HCT116 (cell line): ENCODE data around the gene FNBP1. TPM values are rescaled to one million over a fixed set of nuclear protein-coding genes. Genes with fewer than 3 reads are reported as not detected.

Experiments
- ATAC-seq: fragments of 200-7000 bp; cut with Tn5 transposase; 2 replicates; pipeline ENCODE4 v1.9.1; 2020; ENCODE audit warnings: mild to moderate bottlenecking, moderate library complexity
- BruUV-seq: library from RNA; stranded (reverse); fragments of 400-500 nt; replicated peaks from 2 replicates; lab custom pipeline; 2021; lab: Mats Ljungman, UMichigan
- CTCF ChIA-PET: fragments of 300-600 bp; sonication (Branson Sonifier 250); formaldehyde crosslinking; loops from one replicate; lab custom pipeline; 2021; ENCODE audit warnings: antibody characterized with exemption; lab: Charles Lee
- POLR2A ChIA-PET: fragments of 300-600, 350-600 bp; sonication (Branson Sonifier 250); formaldehyde crosslinking; loops from one replicate; lab custom pipeline; 2021; ENCODE audit warnings: antibody characterized with exemption; lab: Charles Lee
- RAD21 ChIA-PET, 2 experiments: fragments of 300-600 bp; sonication (Branson Sonifier 250); formaldehyde crosslinking; loops; one replicate each; lab custom pipeline; 2023; ENCODE audit warnings: low total read pairs in 2 of 2; ENCODE audit not compliant: uncharacterized antibody in 2 of 2, unreplicated experiment in 2 of 2, low non-redundant PET in 1 of 2; lab: Charles Lee
- DNase-seq: peaks from one replicate; pipeline ENCODE4 v3.0.0-alpha.2; 2010; ENCODE audit warnings: low read depth, low spot score
- H2AFZ ChIP-seq: fragments of 200-600 bp; shearing (Covaris generic), sonication (generic); 2 replicates; pipeline ENCODE4 v1.6.1; 2017; ENCODE audit warnings: low read depth, mixed run types, mixed read lengths, antibody characterized with exemption, low read length; ENCODE audit not compliant: poor library complexity, severe bottlenecking
- H3K27ac ChIP-seq: 2 replicates; pipeline ENCODE4 v1.5.1; 2012; ENCODE audit warnings: low read depth, low read length
- H3K27me3 ChIP-seq: fragments of 200-600 bp; sonication (generic); 2 replicates; pipeline ENCODE4 v1.6.1; 2016; ENCODE audit warnings: mixed run types, low read length, mixed read lengths; ENCODE audit not compliant: insufficient read depth
- H3K36me3 ChIP-seq, 2 experiments: fragments of 200-500 bp in 1 of 2; fragments of 200-600 bp in 1 of 2; sonication (Bioruptor generic) in 1 of 2; sonication (generic) in 1 of 2; 2 replicates each; pipeline versions ENCODE4 v1.5.1 to v1.6.1; 2014 to 2016; ENCODE audit warnings: low read length in 2 of 2, inconsistent platforms in 1 of 2, mixed read lengths in 1 of 2, mixed run types in 1 of 2; ENCODE audit not compliant: insufficient read depth in 2 of 2, control insufficient read depth in 1 of 2
- H3K4me1 ChIP-seq, 2 experiments: fragments of 200-600 bp in 1 of 2; sonication (generic) in 1 of 2; 2 replicates each; pipeline versions ENCODE4 v1.5.1 to v1.6.1; 2012 to 2017; ENCODE audit warnings: low read length in 2 of 2, inconsistent platforms in 1 of 2, mild to moderate bottlenecking in 1 of 2, mixed read lengths in 1 of 2, mixed run types in 1 of 2, moderate library complexity in 1 of 2; ENCODE audit not compliant: insufficient read depth in 2 of 2, control insufficient read depth in 1 of 2
- H3K4me2 ChIP-seq: fragments of 200-600 bp; sonication (generic); 2 replicates; pipeline ENCODE4 v1.6.1; 2017; ENCODE audit warnings: mixed run types, low read length, mixed read lengths
- H3K4me3 ChIP-seq, 2 experiments: fragments of 200-600 bp in 1 of 2; sonication (generic) in 1 of 2; replicated peaks in 1 of 2; 2 replicates each; pipeline ENCODE4 v1.5.1; 2011 to 2016; ENCODE audit warnings: low read length in 2 of 2, control low read depth in 1 of 2, low read depth in 1 of 2, mild to moderate bottlenecking in 1 of 2, mixed read lengths in 1 of 2, mixed run types in 1 of 2
- H3K79me2 ChIP-seq: fragments of 200-600 bp; sonication (generic); 2 replicates; pipeline ENCODE4 v1.6.1; 2017; ENCODE audit warnings: mild to moderate bottlenecking, mixed run types, low read length, moderate library complexity, mixed read lengths; ENCODE audit not compliant: insufficient read depth
- H3K9ac ChIP-seq: fragments of 200-600 bp; sonication (generic); 2 replicates; pipeline ENCODE4 v1.6.1; 2016; ENCODE audit warnings: low read length, mixed read lengths
- H3K9me2 ChIP-seq: fragments of 200-600 bp; sonication (generic), shearing (Covaris generic); 2 replicates; pipeline ENCODE4 v1.6.1; 2017; ENCODE audit warnings: mixed run types, mild to moderate bottlenecking, moderate library complexity; ENCODE audit not compliant: insufficient read depth
- H3K9me3 ChIP-seq, 2 experiments: fragments of 200-500 bp in 1 of 2; fragments of 200-600 bp in 1 of 2; sonication (Bioruptor generic) in 1 of 2; sonication (generic) in 1 of 2; 2 replicates each; pipeline ENCODE4 v1.6.1; 2014 to 2017; ENCODE audit warnings: low read length in 2 of 2, mixed read lengths in 2 of 2, inconsistent platforms in 1 of 2, low read depth in 1 of 2, mild to moderate bottlenecking in 1 of 2, mixed run types in 1 of 2, moderate library complexity in 1 of 2; ENCODE audit not compliant: control insufficient read depth in 1 of 2, insufficient read depth in 1 of 2
- H4K20me1 ChIP-seq: fragments of 200-600 bp; sonication (generic), shearing (Covaris generic); 2 replicates; pipeline ENCODE4 v1.6.1; 2017; ENCODE audit warnings: mixed run types, mild to moderate bottlenecking, moderate library complexity; ENCODE audit not compliant: insufficient read depth
- EZH2 ChIP-seq: fragments of 200-600 bp; sonication (generic); IDR thresholded peaks from 2 replicates; pipeline ENCODE4 v1.6.1; 2017; ENCODE audit warnings: antibody characterized with exemption, mixed run types
- FOSL1 ChIP-seq: IDR thresholded peaks from 2 replicates; pipeline ENCODE4 v1.6.1; 2012; ENCODE audit warnings: low read depth
- MAX ChIP-seq: IDR thresholded peaks from 2 replicates; pipeline ENCODE4 v1.6.1; 2012
- TCF7L2 ChIP-seq: IDR thresholded peaks from 2 replicates; pipeline ENCODE4 v1.7.0; 2011; ENCODE audit warnings: borderline replicate concordance, inconsistent platforms; ENCODE audit not compliant: insufficient read depth, insufficient read length; ENCODE audit errors: extremely low read depth
- YY1 ChIP-seq: IDR thresholded peaks from 2 replicates; pipeline ENCODE4 v1.6.1; 2011; ENCODE audit warnings: low read length, low read depth, moderate library complexity, mild to moderate bottlenecking; ENCODE audit not compliant: insufficient replicate concordance; ENCODE audit errors: extremely low read depth
- intact Hi-C: fragments of 100-400 bp; cut with micrococcal nuclease; formaldehyde crosslinking; loops from 2 replicates; pipeline ENCODE4 v1.10.0; 2022
- total RNA-seq: library from RNA; stranded (reverse); gene quantifications from one replicate; pipeline ENCODE4 v1.2.1, GENCODE V29; 2021; ENCODE audit not compliant: unreplicated experiment

Gene FNBP1
- total RNA-seq, 1 experiment from 2014 or later, result 25.0 TPM

- CTCF ChIA-PET, result no interaction called here
- Histone ChIP-seq H3K4me3 (no peak overlapping the region), H3K79me2 (no peaks in the 10 kb centered on the region), H3K36me3 (no peaks in the 10 kb centered on the region; a peak in 1 of 4 replicates), H3K27me3 (no peaks in the 10 kb centered on the region), H3K9ac (no peak overlapping the region), H4K20me1 (no peaks in the 10 kb centered on the region), H2AFZ (no peak overlapping the region), H3K9me2 (no peaks in the 10 kb centered on the region), H3K4me1 (no peaks in the 10 kb centered on the region; a peak in 1 of 4 replicates), H3K4me2 (no peak overlapping the region), H3K27ac (no peak overlapping the region), H3K9me3 (no peaks in the 10 kb centered on the region)
- DNase-seq, result no peak
- RAD21 ChIA-PET, result no interaction called here
- intact Hi-C loops, result no loop called here
- no peak for ATAC-seq
- POLR2A ChIA-PET, result no interaction called here
- TF ChIP-seq EZH2 (no peak), YY1 (no peak), FOSL1 (no peak), TCF7L2 (no peak), MAX (no peak)
- no TSS peak for BruUV-seq
Observed at GRCh38 chr9:129979071-129979745, 63.8 kb downstream of the FNBP1 start.

- POLR2A ChIA-PET, result no interaction called here
- CTCF ChIA-PET, result no interaction called here
- no peak overlapping the region for H3K4me2 ChIP-seq
- no peak overlapping the region for H3K4me3 ChIP-seq
- H3K27ac ChIP-seq, result no peak overlapping the region
- no peak for DNase-seq
- ATAC-seq, result no peak
- no TSS peak for BruUV-seq
- no peaks in the 10 kb centered on the region for H3K9me3 ChIP-seq
- no peaks in the 10 kb centered on the region for H3K36me3 ChIP-seq
- RAD21 ChIA-PET, result no interaction called here
- no peaks in the 10 kb centered on the region for H3K27me3 ChIP-seq
- H3K9ac ChIP-seq, result no peak overlapping the region
- peaks cover 0 to 6% of the 10 kb centered on the region in 2 experiments; a peak in 2 of 4 replicates for H3K4me1 ChIP-seq
- TF ChIP-seq MAX, result no peak
- no peaks in the 10 kb centered on the region for H3K9me2 ChIP-seq
- no peaks in the 10 kb centered on the region for H3K79me2 ChIP-seq
- intact Hi-C loops, result no loop called here
- H4K20me1 ChIP-seq, result no peaks in the 10 kb centered on the region
- H2AFZ ChIP-seq, result no peak overlapping the region
Observed at GRCh38 chr9:129972816-129973215, 70.2 kb downstream of the FNBP1 start.
